ENCODE measurements around the gene MYO5A.

DNA sequence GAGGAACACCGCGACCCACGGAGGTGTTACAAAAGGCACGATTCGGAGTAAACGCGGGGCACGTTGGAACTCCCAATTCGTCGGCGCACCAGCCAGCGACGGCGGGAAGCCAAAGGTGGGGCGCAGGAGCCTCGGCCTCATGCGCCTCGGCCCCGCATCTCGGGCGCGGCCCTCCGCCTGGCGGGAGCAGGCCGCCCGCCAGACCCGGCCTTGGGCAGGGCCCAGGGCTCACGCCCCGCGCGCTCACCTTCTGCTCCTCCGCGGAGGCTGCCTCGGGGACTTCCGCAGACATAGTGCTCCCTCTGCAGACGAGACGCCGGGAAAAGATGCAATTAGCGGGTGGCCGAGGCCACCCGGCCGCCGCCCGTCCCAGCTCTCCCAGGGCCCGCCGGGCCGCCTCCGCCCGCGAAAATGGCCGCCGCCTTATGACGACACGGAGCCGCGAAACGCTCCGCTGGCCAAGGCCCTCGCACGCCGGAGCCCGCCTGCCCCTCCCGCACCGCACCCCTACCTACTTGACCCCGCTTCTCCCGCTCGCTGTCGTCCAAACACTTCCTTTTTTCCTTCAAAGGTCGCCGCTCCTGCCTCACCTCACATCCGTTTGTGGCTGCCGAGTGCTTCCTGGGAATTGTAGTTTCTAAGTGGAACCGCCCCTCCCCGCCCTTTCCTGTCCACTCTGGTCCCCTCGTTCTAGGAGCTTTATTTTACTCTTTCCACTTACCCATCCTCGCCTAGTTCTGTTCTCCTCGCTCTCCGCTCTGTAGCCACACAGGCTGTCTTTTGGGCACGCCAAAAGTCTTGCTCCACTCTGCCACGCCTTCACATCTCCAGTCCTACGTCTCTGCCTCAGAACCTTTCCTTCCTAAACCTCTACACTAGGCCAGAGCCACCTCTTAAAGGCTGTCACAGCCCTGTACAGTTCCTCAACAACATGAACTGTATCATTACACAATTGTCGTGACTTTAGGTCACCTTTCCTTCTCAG, 40.2 kb upstream of the MYO5A start, which contains the start of gene ARPP19:
- no peak for TF ChIP-seq EZH2 (IDR thresholded peaks at IDR 0.05; ENCODE audit: borderline replicate concordance, low read depth, low read length, severe bottlenecking)
- no peak for TF ChIP-seq CTCF (IDR thresholded peaks at IDR 0.05; ENCODE audit: extremely low read depth in 1 of 2, insufficient read depth in 1 of 2, low read depth in 1 of 2, low read length in 2 of 2)
- peak; percentile 88 for TF ChIP-seq POLR2A (IDR thresholded peaks at IDR 0.05; ENCODE audit: low read depth, low read length)

Data from endothelial cell of umbilical vein (primary cell).